ENCODE results near the gene JAM3.

GRCh38 chr11:134039726-134040385, 29.0 kb upstream of the JAM3 start:
- TF ChIP-seq EZH2phosphoT487 (IDR thresholded peaks at IDR 0.05; ENCODE audit: borderline replicate concordance, low read length) = no peak
- TF ChIP-seq, protein P1, sequence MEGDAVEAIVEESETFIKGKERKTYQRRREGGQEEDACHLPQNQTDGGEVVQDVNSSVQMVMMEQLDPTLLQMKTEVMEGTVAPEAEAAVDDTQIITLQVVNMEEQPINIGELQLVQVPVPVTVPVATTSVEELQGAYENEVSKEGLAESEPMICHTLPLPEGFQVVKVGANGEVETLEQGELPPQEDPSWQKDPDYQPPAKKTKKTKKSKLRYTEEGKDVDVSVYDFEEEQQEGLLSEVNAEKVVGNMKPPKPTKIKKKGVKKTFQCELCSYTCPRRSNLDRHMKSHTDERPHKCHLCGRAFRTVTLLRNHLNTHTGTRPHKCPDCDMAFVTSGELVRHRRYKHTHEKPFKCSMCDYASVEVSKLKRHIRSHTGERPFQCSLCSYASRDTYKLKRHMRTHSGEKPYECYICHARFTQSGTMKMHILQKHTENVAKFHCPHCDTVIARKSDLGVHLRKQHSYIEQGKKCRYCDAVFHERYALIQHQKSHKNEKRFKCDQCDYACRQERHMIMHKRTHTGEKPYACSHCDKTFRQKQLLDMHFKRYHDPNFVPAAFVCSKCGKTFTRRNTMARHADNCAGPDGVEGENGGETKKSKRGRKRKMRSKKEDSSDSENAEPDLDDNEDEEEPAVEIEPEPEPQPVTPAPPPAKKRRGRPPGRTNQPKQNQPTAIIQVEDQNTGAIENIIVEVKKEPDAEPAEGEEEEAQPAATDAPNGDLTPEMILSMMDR (IDR thresholded peaks at IDR 0.05; ENCODE audit: low read depth, low read length, poor library complexity, severe bottlenecking) = no peak

Measured in DOHH2 (cell line).